Heart right ventricle (tissue), 16 donors: ENCODE results near the gene FGG. TPM values are rescaled to one million over a fixed set of nuclear protein-coding genes. Genes with fewer than 3 reads are reported as not detected.
A peak's percentile ranks its signal among the peaks of the same experiment; 100 is the strongest.

Source experiments
- ATAC-seq, 8 donors: fragments of 200-7000 bp; cut with Tn5 transposase; one replicate each; pipeline ENCODE4 v1.9.1; 2020; ENCODE audit warnings: mild to moderate bottlenecking in 8 of 8, moderate library complexity in 8 of 8, moderate number of reproducible peaks in 1 of 8
- DNase-seq, 2 donors: peaks; one replicate each; pipeline ENCODE4 v3.0.0-alpha.2; 2020
- H3K27ac ChIP-seq, 10 donors: fragments of 200-600 bp; sonication (generic) in 2 of 10; one replicate each; pipeline versions ENCODE4 v1.5.0 to v1.8.0; 2020 to 2022; ENCODE audit warnings: mild to moderate bottlenecking in 3 of 10
- H3K27me3 ChIP-seq, 7 donors: fragments of 200-600 bp; one replicate each; pipeline ENCODE4 v1.8.0; 2021 to 2022; ENCODE audit warnings: mild to moderate bottlenecking in 2 of 7
- H3K36me3 ChIP-seq, 9 donors: fragments of 200-600 bp; sonication (generic) in 1 of 9; one replicate each; pipeline versions ENCODE4 v1.5.0 to v1.8.0; 2020 to 2022; ENCODE audit warnings: mild to moderate bottlenecking in 2 of 9
- H3K4me1 ChIP-seq, 9 donors: fragments of 200-600 bp; sonication (generic) in 1 of 9; one replicate each; pipeline versions ENCODE4 v1.5.0 to v1.8.0; 2020 to 2022; ENCODE audit warnings: mild to moderate bottlenecking in 4 of 9
- H3K4me3 ChIP-seq, 10 donors: fragments of 200-600 bp; sonication (generic) in 2 of 10; one replicate each; pipeline versions ENCODE4 v1.5.0 to v1.8.0; 2020 to 2022; ENCODE audit warnings: mild to moderate bottlenecking in 7 of 10, moderate library complexity in 2 of 10
- H3K9me3 ChIP-seq, 11 donors: fragments of 200-600 bp in 10 of 11; sonication (generic) in 2 of 11; one replicate each; pipeline versions ENCODE4 v1.5.0 to v1.8.0; 2013 to 2022; ENCODE audit warnings: mild to moderate bottlenecking in 2 of 11, control low read depth in 1 of 11, moderate library complexity in 1 of 11
- WGBS, 2 donors: extraction: QIAGEN DNeasy Blood & Tissue Kit; methylation state at CpG; one replicate each; pipeline ENCODE4 v1.1.7; 2013; ENCODE audit warnings: inconsistent platforms in 1 of 2; 5-methylcytosine and 5-hydroxymethylcytosine counted together
- intact Hi-C, 10 donors: fragments of 100-400 bp; cut with DNase I; formaldehyde crosslinking; loops; one replicate each; pipeline versions ENCODE4 v1.11.1 to v1.14.2; 2022
- polyA plus RNA-seq, 2 donors: library from polyadenylated mRNA; stranded (reverse); fragments of 200-250 nt; gene quantifications; one replicate each; pipeline ENCODE4 v1.2.3, GENCODE V29; 2013
- total RNA-seq, 10 donors: library from RNA; stranded (reverse); fragmentation: NEBNext Ultra II Directional in 3 of 10; extraction: Animal tissue kit (Norgen Biotek cat#: 25700) in 3 of 10; gene quantifications; one replicate each; pipeline versions ENCODE4 v1.2.1 to v1.2.4, GENCODE V29; 2021 to 2023
- TF ChIP-seq, protein P1 (sequence below), 9 donors: fragments of 200-600 bp; sonication (generic) in 2 of 9; IDR thresholded peaks; one replicate each; pipeline versions ENCODE4 v1.5.0 to v1.8.0; 2021 to 2022; ENCODE audit warnings: antibody characterized with exemption in 9 of 9, mild to moderate bottlenecking in 5 of 9, moderate library complexity in 1 of 9
- donor health status: Arrhythmogenic right ventricular cardiomyopathy.
- donor health status: ischemic (EF 13 %, LVEDD 7.1; RV severe dilation, severe dysfunction).
- donor health status: healthy with polysubstance abuse.
- donor health status: DM: no; HTN: yes; CAD: no.
- donor health status: DM: no; HTN: no; CAD: no.
- donor health status: ischemic (EF 25% LVEDD 6.9; RV normal size, moderate dysfunction).
- donor health status: ischemic (EF 25% LVEDD 5.7; RV mildly dilated, moderate dysfunction).
- donor health status: healthy.
- donor health status: DM: yes; HTN: yes; CAD: no.
- donor health status: Ischemic cardiomyopathy.
- donor health status: ischemic (EF 35%, LVEDD 5.7; RV mildly dilated, moderate dysfunction).
- donor health status: nonischemic (EF 11% LVEDD 7.7; RV severe dilation, severe dysfunction).
- donor health status: DM: yes; HTN: yes; CAD: no.
- donor health status: PGD.
- donor health status: ischemic (EF 29% LVEDD 5.4; RV normal size, mild dysfunction).
- donor health status: nonischemic (EF 23%, LVEDD 6.1; RV moderate dilation, normal function).

The FGG gene
- total and polyA plus RNA-seq, 12 donors, result 0.71 TPM; not detected in 11

DNA sequence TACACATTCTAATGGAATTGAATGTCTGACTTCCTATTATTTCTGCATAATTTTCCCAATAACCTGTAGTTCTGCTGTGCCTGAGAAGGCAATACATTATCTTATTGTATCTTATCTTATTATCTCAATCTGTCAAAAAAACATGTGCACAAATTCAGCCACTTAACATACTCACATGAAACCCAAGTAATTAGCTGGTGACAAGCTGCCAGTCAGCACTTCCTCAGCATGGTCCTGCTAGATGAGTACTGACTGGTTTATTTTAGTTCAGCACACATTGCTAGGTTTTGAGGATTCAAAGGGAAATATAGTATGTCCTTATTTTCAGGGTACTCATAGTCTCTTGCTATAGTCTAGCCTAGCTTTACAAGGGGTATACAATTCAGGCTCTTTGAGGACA is 17.9 kb upstream of the FGG start:
- DNase-seq (no peak), ATAC-seq (no peak)
- no peaks in the 10 kb centered on the region for H3K36me3 ChIP-seq
- TF ChIP-seq, protein P1, sequence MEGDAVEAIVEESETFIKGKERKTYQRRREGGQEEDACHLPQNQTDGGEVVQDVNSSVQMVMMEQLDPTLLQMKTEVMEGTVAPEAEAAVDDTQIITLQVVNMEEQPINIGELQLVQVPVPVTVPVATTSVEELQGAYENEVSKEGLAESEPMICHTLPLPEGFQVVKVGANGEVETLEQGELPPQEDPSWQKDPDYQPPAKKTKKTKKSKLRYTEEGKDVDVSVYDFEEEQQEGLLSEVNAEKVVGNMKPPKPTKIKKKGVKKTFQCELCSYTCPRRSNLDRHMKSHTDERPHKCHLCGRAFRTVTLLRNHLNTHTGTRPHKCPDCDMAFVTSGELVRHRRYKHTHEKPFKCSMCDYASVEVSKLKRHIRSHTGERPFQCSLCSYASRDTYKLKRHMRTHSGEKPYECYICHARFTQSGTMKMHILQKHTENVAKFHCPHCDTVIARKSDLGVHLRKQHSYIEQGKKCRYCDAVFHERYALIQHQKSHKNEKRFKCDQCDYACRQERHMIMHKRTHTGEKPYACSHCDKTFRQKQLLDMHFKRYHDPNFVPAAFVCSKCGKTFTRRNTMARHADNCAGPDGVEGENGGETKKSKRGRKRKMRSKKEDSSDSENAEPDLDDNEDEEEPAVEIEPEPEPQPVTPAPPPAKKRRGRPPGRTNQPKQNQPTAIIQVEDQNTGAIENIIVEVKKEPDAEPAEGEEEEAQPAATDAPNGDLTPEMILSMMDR (IDR thresholded peaks at IDR 0.05), result no peak
- intact Hi-C loops, result no loop called here
- peaks cover 0 to 84% (median 54%) of the 10 kb centered on the region in 7 donors for H3K27me3 ChIP-seq
- no peaks in the 10 kb centered on the region for H3K9me3 ChIP-seq
- no peak overlapping the region for H3K27ac ChIP-seq
- no peak overlapping the region for H3K4me3 ChIP-seq
- peaks cover 0 to 9% (median 7%) of the 10 kb centered on the region in 9 donors for H3K4me1 ChIP-seq

DNA sequence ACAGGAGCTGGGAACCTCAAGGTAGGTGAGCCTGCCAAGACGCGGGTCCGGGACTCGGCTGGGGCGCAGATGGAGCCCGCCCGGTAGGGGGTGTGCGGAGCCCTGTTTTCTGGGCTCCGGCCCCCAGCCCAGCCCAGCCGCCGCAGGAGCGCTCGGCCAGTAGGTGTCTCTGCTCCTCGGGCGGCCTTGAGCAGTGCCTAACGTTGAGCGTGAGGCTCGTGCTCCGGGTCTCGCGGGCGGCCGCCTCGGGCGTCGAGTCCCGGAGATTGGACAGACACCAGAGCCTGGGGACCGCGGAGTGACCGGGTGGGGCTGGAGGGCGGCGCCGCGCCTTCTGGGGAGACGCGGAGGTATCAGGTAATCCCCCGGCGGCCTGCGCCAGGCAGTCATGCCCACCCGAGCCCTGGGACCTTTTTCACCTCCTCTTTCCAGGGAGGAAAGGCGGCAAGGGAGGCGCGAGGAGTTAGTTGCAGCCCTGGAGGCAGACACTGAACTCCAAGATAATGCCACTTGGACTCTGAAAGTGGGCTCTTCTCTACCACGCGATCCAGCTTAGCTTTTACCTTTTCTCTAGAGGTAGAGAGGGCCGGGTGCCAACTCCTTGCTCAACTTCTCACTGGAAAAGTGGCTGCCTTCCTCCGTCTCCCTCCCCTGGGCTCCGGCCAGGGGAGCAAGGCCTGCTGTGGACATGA is 14.5 kb upstream of the FGG start:
- TF ChIP-seq, protein P1 (IDR thresholded peaks at IDR 0.05), result peak in 8 of 9 donors; percentile 6 to 52 (median 38)
- H3K9me3 ChIP-seq, result no peaks in the 10 kb centered on the region
- H3K27ac ChIP-seq, result no peak overlapping the region
- no peaks in the 10 kb centered on the region for H3K36me3 ChIP-seq
- H3K4me3 ChIP-seq, result peak overlapping the region in 8 of 10 donors; percentile 3 to 34 (median 22)
- intact Hi-C loops, result no loop called here
- ATAC-seq, result peak; percentile 52 to 84 (median 68)
- peak in 1 of 2 donors; percentile 33 for DNase-seq
- 3 to 4% methylated on average over 48 of the region's 48 CpGs for WGBS, 2 donors
- peaks cover 0 to 9% (median 7%) of the 10 kb centered on the region in 9 donors for H3K4me1 ChIP-seq
- peaks cover 0 to 57% (median 44%) of the 10 kb centered on the region in 7 donors for H3K27me3 ChIP-seq

DNA sequence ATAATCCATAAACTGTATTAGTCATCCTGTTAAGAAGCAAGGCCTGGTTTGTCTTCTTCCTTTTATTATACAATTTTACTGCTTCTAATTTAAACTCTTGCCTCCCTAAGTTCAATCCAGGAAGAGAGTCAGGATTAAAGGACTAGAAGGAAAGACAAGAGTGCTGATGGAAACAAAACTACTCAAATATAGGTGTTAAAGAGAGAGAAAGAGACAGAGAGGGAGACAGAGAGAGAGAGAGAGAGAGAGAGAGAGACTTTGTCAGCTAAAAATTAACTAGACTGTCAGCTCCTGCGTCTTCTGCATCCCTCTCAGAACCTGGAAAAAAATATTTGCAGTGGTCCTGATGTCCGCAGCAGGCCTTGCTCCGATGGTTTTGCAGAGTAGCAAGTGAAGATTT is 13.5 kb upstream of the FGG start:
- Histone ChIP-seq H3K4me3 (no peak overlapping the region), H3K4me1 (peaks cover 0 to 9% (median 7%) of the 10 kb centered on the region in 9 donors), H3K27ac (no peak overlapping the region), H3K36me3 (no peaks in the 10 kb centered on the region), H3K27me3 (peaks cover 0 to 47% (median 39%) of the 10 kb centered on the region in 7 donors), H3K9me3 (no peaks in the 10 kb centered on the region)
- 67 to 86% methylated on average over 3 of the region's 3 CpGs for WGBS, 2 donors
- DNase-seq (no peak), ATAC-seq (no peak)
- TF ChIP-seq, protein P1 (IDR thresholded peaks at IDR 0.05), result no peak
- intact Hi-C loops, result no loop called here

DNA sequence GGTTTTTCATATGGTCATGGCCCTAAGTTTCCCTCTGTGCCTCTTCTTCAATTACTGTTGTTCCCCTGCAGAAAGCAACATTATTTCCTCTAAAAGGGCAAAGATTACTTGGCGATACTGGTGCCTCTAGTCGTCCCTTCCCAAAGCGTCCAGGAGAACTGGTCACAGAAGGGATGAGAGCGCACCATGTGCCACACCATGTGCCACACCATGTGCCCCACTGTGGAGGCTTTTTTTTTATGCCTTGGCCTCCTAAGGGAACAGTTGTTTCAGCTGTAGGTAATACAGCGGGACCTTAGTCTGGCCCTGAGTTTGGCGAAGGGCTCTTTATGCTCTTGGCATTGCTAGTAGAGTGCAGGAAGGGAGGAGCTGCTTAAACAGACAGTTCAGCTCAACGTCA is 11.5 kb upstream of the FGG start:
- H3K4me3 ChIP-seq, result no peak overlapping the region
- no peak for DNase-seq
- peaks cover 0 to 33% (median 26%) of the 10 kb centered on the region in 7 donors for H3K27me3 ChIP-seq
- H3K4me1 ChIP-seq, result peaks cover 0 to 9% (median 7%) of the 10 kb centered on the region in 9 donors
- intact Hi-C loops, result loop anchor here in 4 of 10 donors (5.0 kb wide), 2 partner anchors 67 to 72 kb away; partner anchors contain the start of gene PLRG1 (in 3 of the 4)
- H3K9me3 ChIP-seq, result no peaks in the 10 kb centered on the region
- 82 to 83% methylated on average over 7 of the region's 7 CpGs for WGBS, 2 donors
- TF ChIP-seq, protein P1 (IDR thresholded peaks at IDR 0.05), result no peak
- ATAC-seq, result no peak
- H3K27ac ChIP-seq, result no peak overlapping the region
- no peaks in the 10 kb centered on the region for H3K36me3 ChIP-seq
